Measurements from ENCODE around the gene TSPAN9.
A peak's percentile ranks its signal among the peaks of the same experiment; 100 is the strongest.

TSPAN9 gene

GRCh38 chr12:3076730-3077571 is at the start of gene TSPAN9:
TSS of gene TSPAN9 (plus strand) at chr12:3077379. CDS start at chr12:3201194, 123,815 bp downstream.
- H3K9me3 Mint-ChIP-seq: no peaks in the 10 kb centered on the region
- peak within 1 kb of the TSS; percentile 89 to 90 for H3K4me3 Mint-ChIP-seq
- H3K27ac Mint-ChIP-seq: peak within 1 kb of the TSS; percentile 82
- DNase-seq (peak; percentile 11), ATAC-seq (replicated peaks) (peak; percentile 81 to 83)
- peaks cover 13 to 16% of the 10 kb centered on the region in 2 donors for H3K27me3 Mint-ChIP-seq
- H3K36me3 Mint-ChIP-seq: no peaks in the 10 kb centered on the region
- H3K4me1 Mint-ChIP-seq: peaks cover 2 to 15% of the 10 kb centered on the region in 2 donors

GRCh38 chr12:3028108-3028507 is 49.1 kb upstream of the TSPAN9 start:
- no peak for ATAC-seq (replicated peaks)
- no peaks in the 10 kb centered on the region for H3K36me3 Mint-ChIP-seq
- no peaks in the 10 kb centered on the region for H3K4me1 Mint-ChIP-seq
- peaks cover 0 to 5% of the 10 kb centered on the region in 2 donors for H3K27me3 Mint-ChIP-seq
- no peaks in the 10 kb centered on the region for H3K9me3 Mint-ChIP-seq
- no peak for DNase-seq
- no peak overlapping the region for H3K27ac Mint-ChIP-seq
- H3K4me3 Mint-ChIP-seq: no peak overlapping the region

- no peak for DNase-seq
- no peak for ATAC-seq (replicated peaks)
- Mint-ChIP-seq H3K36me3 (no peaks in the 10 kb centered on the region), H3K4me1 (peaks cover 0 to 4% of the 10 kb centered on the region in 2 donors), H3K27ac (no peak overlapping the region), H3K9me3 (no peaks in the 10 kb centered on the region), H3K4me3 (no peak overlapping the region), H3K27me3 (peaks cover 0 to 11% of the 10 kb centered on the region in 2 donors)
Measured at GRCh38 chr12:3030821-3031429, 46.3 kb upstream of the TSPAN9 start.

GRCh38 chr12:3032161-3032560 is 45.0 kb upstream of the TSPAN9 start:
- no peaks in the 10 kb centered on the region for H3K9me3 Mint-ChIP-seq
- no peak for ATAC-seq (replicated peaks)
- no peaks in the 10 kb centered on the region for H3K36me3 Mint-ChIP-seq
- H3K27ac Mint-ChIP-seq: no peak overlapping the region
- DNase-seq: no peak
- H3K4me1 Mint-ChIP-seq: peaks cover 0 to 4% of the 10 kb centered on the region in 2 donors
- no peak overlapping the region for H3K4me3 Mint-ChIP-seq
- H3K27me3 Mint-ChIP-seq: peaks cover 0 to 11% of the 10 kb centered on the region in 2 donors

- no peaks in the 10 kb centered on the region for H3K36me3 Mint-ChIP-seq
Measured at GRCh38 chr12:3032770-3033538, 44.2 kb upstream of the TSPAN9 start.

GRCh38 chr12:3033539-3033867 is 43.7 kb upstream of the TSPAN9 start:
- peaks cover 0 to 4% of the 10 kb centered on the region in 2 donors for H3K4me1 Mint-ChIP-seq
- no peaks in the 10 kb centered on the region for H3K36me3 Mint-ChIP-seq
- DNase-seq (no peak), ATAC-seq (replicated peaks) (no peak)
- peaks cover 5 to 11% of the 10 kb centered on the region in 2 donors for H3K27me3 Mint-ChIP-seq
- no peak overlapping the region for H3K4me3 Mint-ChIP-seq
- H3K9me3 Mint-ChIP-seq: no peaks in the 10 kb centered on the region
- no peak overlapping the region for H3K27ac Mint-ChIP-seq

More at GRCh38 chr12:3032770-3033538, 44.2 kb upstream of the TSPAN9 start:
- Mint-ChIP-seq H3K4me1 (peaks cover 0 to 4% of the 10 kb centered on the region in 2 donors), H3K4me3 (no peak overlapping the region), H3K27ac (no peak overlapping the region), H3K27me3 (peaks cover 0 to 11% of the 10 kb centered on the region in 2 donors), H3K9me3 (no peaks in the 10 kb centered on the region)
- no peak for DNase-seq
- no peak for ATAC-seq (replicated peaks)

GRCh38 chr12:3034067-3034750 is 43.0 kb upstream of the TSPAN9 start:
- peak; percentile 94 to 99 for ATAC-seq (replicated peaks)
- Mint-ChIP-seq H3K4me3 (no peak overlapping the region), H3K27ac (no peak overlapping the region), H3K4me1 (peaks cover 0 to 6% of the 10 kb centered on the region in 2 donors), H3K27me3 (peaks cover 10 to 11% of the 10 kb centered on the region in 2 donors), H3K36me3 (no peaks in the 10 kb centered on the region), H3K9me3 (no peaks in the 10 kb centered on the region)
- peak; percentile 33 for DNase-seq

- DNase-seq: no peak
- no peaks in the 10 kb centered on the region for H3K36me3 Mint-ChIP-seq
- H3K27me3 Mint-ChIP-seq: peaks cover 11 to 12% of the 10 kb centered on the region in 2 donors
- H3K27ac Mint-ChIP-seq: no peak overlapping the region
- H3K9me3 Mint-ChIP-seq: no peaks in the 10 kb centered on the region
- H3K4me1 Mint-ChIP-seq: peaks cover 0 to 6% of the 10 kb centered on the region in 2 donors
- no peak for ATAC-seq (replicated peaks)
- H3K4me3 Mint-ChIP-seq: no peak overlapping the region
Measured at GRCh38 chr12:3035171-3035570, 42.0 kb upstream of the TSPAN9 start.

GRCh38 chr12:3035815-3036702 is 41.1 kb upstream of the TSPAN9 start:
- H3K27me3 Mint-ChIP-seq: peaks cover 6 to 15% of the 10 kb centered on the region in 2 donors
- no peak overlapping the region for H3K4me3 Mint-ChIP-seq
- no peak for ATAC-seq (replicated peaks)
- H3K9me3 Mint-ChIP-seq: no peaks in the 10 kb centered on the region
- H3K27ac Mint-ChIP-seq: no peak overlapping the region
- H3K4me1 Mint-ChIP-seq: peaks cover 0 to 8% of the 10 kb centered on the region in 2 donors
- DNase-seq: no peak
- no peaks in the 10 kb centered on the region for H3K36me3 Mint-ChIP-seq

GRCh38 chr12:3036901-3037600 is 40.1 kb upstream of the TSPAN9 start:
- Mint-ChIP-seq H3K36me3 (no peaks in the 10 kb centered on the region), H3K27me3 (peaks cover 6 to 15% of the 10 kb centered on the region in 2 donors), H3K4me3 (no peak overlapping the region), H3K27ac (no peak overlapping the region), H3K9me3 (no peaks in the 10 kb centered on the region), H3K4me1 (peaks cover 7 to 13% of the 10 kb centered on the region in 2 donors)
- ATAC-seq (replicated peaks): no peak
- no peak for DNase-seq

- peaks cover 18 to 24% of the 10 kb centered on the region in 2 donors for H3K4me1 Mint-ChIP-seq
- H3K27ac Mint-ChIP-seq: no peak overlapping the region
- no peak for DNase-seq
- H3K27me3 Mint-ChIP-seq: peaks cover 16 to 20% of the 10 kb centered on the region in 2 donors
- H3K9me3 Mint-ChIP-seq: no peaks in the 10 kb centered on the region
- H3K36me3 Mint-ChIP-seq: no peaks in the 10 kb centered on the region
- H3K4me3 Mint-ChIP-seq: no peak overlapping the region
- no peak for ATAC-seq (replicated peaks)
Measured at GRCh38 chr12:3038166-3038565, 39.0 kb upstream of the TSPAN9 start.

GRCh38 chr12:3038926-3039510 is 38.2 kb upstream of the TSPAN9 start:
- H3K27ac Mint-ChIP-seq: no peak overlapping the region
- DNase-seq (no peak), ATAC-seq (replicated peaks) (no peak)
- H3K27me3 Mint-ChIP-seq: peaks cover 19 to 29% of the 10 kb centered on the region in 2 donors
- no peak overlapping the region for H3K4me3 Mint-ChIP-seq
- peaks cover 21 to 32% of the 10 kb centered on the region in 2 donors for H3K4me1 Mint-ChIP-seq
- H3K36me3 Mint-ChIP-seq: no peaks in the 10 kb centered on the region
- no peaks in the 10 kb centered on the region for H3K9me3 Mint-ChIP-seq
